GM21360 (cell line): ENCODE results near the gene RXRA.

Source experiments
- ATAC-seq: cut with Tn5 transposase; IDR thresholded peaks from one replicate; pipeline ENCODE4 v1.9.1; 2021; ENCODE audit warnings: mild to moderate bottlenecking, moderate library complexity; ENCODE audit not compliant: unreplicated experiment

Gene RXRA

GRCh38 chr9:134335486-134336220 lies 9.4 kb downstream of the RXRA start:
- ATAC-seq, result no peak

GRCh38 chr9:134336228-134336627 lies 10.0 kb downstream of the RXRA start:
- no peak for ATAC-seq

- no peak for ATAC-seq
Measured at GRCh38 chr9:134336924-134337323, 10.7 kb downstream of the RXRA start.

GRCh38 chr9:134337469-134337868 lies 11.2 kb downstream of the RXRA start:
- ATAC-seq, result no peak

- no peak for ATAC-seq
Measured at GRCh38 chr9:134338394-134339182, 12.3 kb downstream of the RXRA start.

- ATAC-seq, result no peak
Measured at GRCh38 chr9:134339183-134339806, 13.0 kb downstream of the RXRA start.

GRCh38 chr9:134340475-134341160 lies 14.4 kb downstream of the RXRA start:
- ATAC-seq, result no peak

GRCh38 chr9:134341306-134341705 lies 15.1 kb downstream of the RXRA start:
- ATAC-seq, result no peak

GRCh38 chr9:134341929-134342745 lies 15.9 kb downstream of the RXRA start:
- ATAC-seq, result no peak

- ATAC-seq, result no peak
Measured at GRCh38 chr9:134342746-134343115, 16.5 kb downstream of the RXRA start.

GRCh38 chr9:134343637-134344036 lies 17.4 kb downstream of the RXRA start:
- no peak for ATAC-seq

- no peak for ATAC-seq
Measured at GRCh38 chr9:134344068-134344799, 18.0 kb downstream of the RXRA start.

- ATAC-seq, result no peak
Measured at GRCh38 chr9:134344800-134345310, 18.6 kb downstream of the RXRA start.

GRCh38 chr9:134345737-134346136 lies 19.5 kb downstream of the RXRA start:
- ATAC-seq, result no peak

GRCh38 chr9:134346151-134346550 lies 19.9 kb downstream of the RXRA start:
- ATAC-seq, result no peak

- ATAC-seq, result no peak
Measured at GRCh38 chr9:134346840-134347583, 20.8 kb downstream of the RXRA start.

GRCh38 chr9:134347996-134348395 lies 21.7 kb downstream of the RXRA start:
- ATAC-seq, result no peak

GRCh38 chr9:134348404-134349155 lies 22.3 kb downstream of the RXRA start:
- no peak for ATAC-seq
